Measurements from ENCODE around the gene S1PR5. TPM values are rescaled to one million over a fixed set of nuclear protein-coding genes. Genes with fewer than 3 reads are reported as not detected.

The S1PR5 gene
- total RNA-seq, 4 donors from 2014 or later = not detected

- H3K9me3 ChIP-seq = no peaks in the 10 kb centered on the region
- H3K36me3 ChIP-seq = peaks cover 12 to 42% (median 32%) of the 10 kb centered on the region in 4 donors
- no peak overlapping the region for H3K27ac ChIP-seq (replicated peaks in 1 of 4)
- no peaks in the 10 kb centered on the region for H3K27me3 ChIP-seq
- TF ChIP-seq EP300 (IDR thresholded peaks at IDR 0.05) = no peak
- no peak for TF ChIP-seq POLR2A (IDR thresholded peaks at IDR 0.05; ENCODE audit: low read depth)
- no peak for TF ChIP-seq CTCF (IDR thresholded peaks at IDR 0.05)
- no peak for TF ChIP-seq POLR2AphosphoS5 (IDR thresholded peaks at IDR 0.05)
- H3K4me3 ChIP-seq = no peak overlapping the region
- intact Hi-C loops (cut with DNase I) = no loop called here
- 83% methylated on average over 9 of the region's 12 CpGs for WGBS
- no peaks in the 10 kb centered on the region for H3K4me1 ChIP-seq
- no peak for DNase-seq (ENCODE audit: extremely low spot score)
Measured at GRCh38 chr19:10468133-10468532, 49.1 kb downstream of the S1PR5 start.

GRCh38 chr19:10467104-10467706, 50.0 kb downstream of the S1PR5 start:
- TF ChIP-seq POLR2A (IDR thresholded peaks at IDR 0.05; ENCODE audit: low read depth) (no peak), POLR2AphosphoS5 (IDR thresholded peaks at IDR 0.05) (no peak), EP300 (IDR thresholded peaks at IDR 0.05) (no peak), CTCF (IDR thresholded peaks at IDR 0.05) (no peak)
- intact Hi-C loops (cut with DNase I) = no loop called here
- H3K27me3 ChIP-seq = no peaks in the 10 kb centered on the region
- peaks cover 12 to 42% (median 32%) of the 10 kb centered on the region in 4 donors for H3K36me3 ChIP-seq
- no peaks in the 10 kb centered on the region for H3K9me3 ChIP-seq
- WGBS = 87% methylated on average over 11 of the region's 20 CpGs
- H3K4me3 ChIP-seq = no peak overlapping the region
- H3K4me1 ChIP-seq = no peaks in the 10 kb centered on the region
- H3K27ac ChIP-seq (replicated peaks in 1 of 4) = no peak overlapping the region
- no peak for DNase-seq (ENCODE audit: extremely low spot score)

GRCh38 chr19:10464456-10464855, 52.8 kb downstream of the S1PR5 start:
- peaks cover 12 to 42% (median 32%) of the 10 kb centered on the region in 4 donors for H3K36me3 ChIP-seq
- no peak for TF ChIP-seq EP300 (IDR thresholded peaks at IDR 0.05)
- no peak for TF ChIP-seq POLR2AphosphoS5 (IDR thresholded peaks at IDR 0.05)
- no peak for TF ChIP-seq CTCF (IDR thresholded peaks at IDR 0.05)
- no peak for TF ChIP-seq POLR2A (IDR thresholded peaks at IDR 0.05; ENCODE audit: low read depth)
- 89% methylated on average over 5 of the region's 5 CpGs for WGBS

More at GRCh38 chr19:10464456-10464855, 52.8 kb downstream of the S1PR5 start:
- Histone ChIP-seq H3K9me3 (no peaks in the 10 kb centered on the region), H3K27me3 (no peaks in the 10 kb centered on the region), H3K27ac (replicated peaks in 1 of 4) (no peak overlapping the region), H3K4me3 (no peak overlapping the region), H3K4me1 (peaks cover 7 to 14% (median 10%) of the 10 kb centered on the region in 4 donors)
- intact Hi-C loops (cut with DNase I) = no loop called here
- no peak for DNase-seq (ENCODE audit: extremely low spot score)

Small RNA genes within 50 kb of the gene (small RNA-seq; reads per million reads assigned to genes)
- gene MIR1238 (0 reads per million in 3 donors), gene RNU7-140P (0 reads per million in 3 donors)

Other genes with a start within 250 kb of the S1PR5 start
- gene ICAM1, start 246.3 kb downstream of the S1PR5 start, total RNA-seq = 10 to 100 TPM; 15.8 to 63.5 (median 18.4) TPM
- gene ICAM4, start 230.5 kb downstream of the S1PR5 start, total RNA-seq = under 1 TPM in 3 of 4 donors, not detected in 1; 0.29 to 0.78 (median 0.66) TPM
- under 1 TPM; 0.23 to 0.45 (median 0.37) TPM for gene ICAM5, start 227.5 kb downstream of the S1PR5 start, total RNA-seq
- gene ZGLP1, start 207.6 kb downstream of the S1PR5 start, total RNA-seq = 1 to 10 TPM in 3 of 4 donors, under 1 TPM in 1; 0.58 to 1.2 (median 1.2) TPM
- gene FDX2, start 201.4 kb downstream of the S1PR5 start, total RNA-seq = 10 to 100 TPM; 16.6 to 29.6 (median 26.5) TPM
- gene RAVER1, start 183.9 kb downstream of the S1PR5 start, total RNA-seq = 10 to 100 TPM; 23.7 to 42.2 (median 30.2) TPM
- gene ICAM3, start 177.8 kb downstream of the S1PR5 start, total RNA-seq = 10 to 100 TPM in 1 of 4 donors, 1 to 10 TPM in 3; 2.9 to 10.9 (median 5.2) TPM
- 10 to 100 TPM; 50.5 to 71.6 (median 65.9) TPM for gene TYK2, start 136.9 kb downstream of the S1PR5 start, total RNA-seq
- gene CDC37, start 113.9 kb downstream of the S1PR5 start, total RNA-seq = 100 to 1,000 TPM; 131 to 176 (median 160) TPM
- 10 to 100 TPM; 11.6 to 24.5 (median 14.1) TPM for gene PDE4A, start 96.9 kb downstream of the S1PR5 start, total RNA-seq
- gene KEAP1, start 14.1 kb downstream of the S1PR5 start, total RNA-seq = 10 to 100 TPM; 51.9 to 94.5 (median 80.6) TPM
- gene ATG4D, start 26.5 kb upstream of the S1PR5 start, total RNA-seq = 10 to 100 TPM; 18.2 to 44.1 (median 29.7) TPM
- 10 to 100 TPM; 13.7 to 23.9 (median 16.0) TPM for gene KRI1, start 48.6 kb upstream of the S1PR5 start, total RNA-seq
- gene CDKN2D, start 51.5 kb upstream of the S1PR5 start, total RNA-seq = 10 to 100 TPM; 11.2 to 30.0 (median 18.3) TPM
- not detected for gene AP1M2, start 69.9 kb upstream of the S1PR5 start, total RNA-seq
- 10 to 100 TPM; 26.2 to 71.2 (median 46.1) TPM for gene SLC44A2, start 108.1 kb upstream of the S1PR5 start, total RNA-seq
- 100 to 1,000 TPM in 3 of 4 donors, 10 to 100 TPM in 1; 79.2 to 127 (median 102) TPM for gene ILF3, start 136.9 kb upstream of the S1PR5 start, total RNA-seq
- gene QTRT1, start 184.0 kb upstream of the S1PR5 start, total RNA-seq = 10 to 100 TPM; 19.9 to 34.9 (median 25.4) TPM
- 100 to 1,000 TPM in 1 of 4 donors, 10 to 100 TPM in 3; 73.6 to 115 (median 93.7) TPM for gene DNM2, start 200.6 kb upstream of the S1PR5 start, total RNA-seq

Measured in esophagus muscularis mucosa (tissue), 4 donors.